PC-9 (cell line): ENCODE results near the gene MBD4.

ENCODE experiments used
- CTCF ChIP-seq: fragments of 200-600 bp; sonication (generic); conservative IDR thresholded peaks from 2 replicates; pipeline ENCODE4 v1.6.1; 2017; ENCODE audit warnings: mixed run types, antibody characterized with exemption, mild to moderate bottlenecking, moderate library complexity
- EZH2 ChIP-seq: fragments of 200-600 bp; sonication (generic); IDR thresholded peaks from 2 replicates; pipeline ENCODE4 v1.8.0; 2017; ENCODE audit warnings: antibody characterized with exemption, low read depth

- TF ChIP-seq CTCF (no peak), EZH2 (no peak)
Observed at GRCh38 chr3:129461461-129462146, 21.9 kb upstream of the MBD4 start.
